PC-3 (cell line): ENCODE results near the gene ARF1.

Experiments used
- CTCF ChIP-seq: fragments of 300-600 bp; sonication (generic); conservative IDR thresholded peaks from 2 replicates; pipeline ENCODE4 v1.5.1; 2017; ENCODE audit warnings: antibody characterized with exemption, low read depth, mild to moderate bottlenecking, low read length
- EZH2 ChIP-seq: fragments of 300-600 bp; sonication (generic); IDR thresholded peaks from one replicate; pipeline ENCODE4 v1.6.1; 2017; ENCODE audit warnings: antibody characterized with exemption, mild to moderate bottlenecking, low read length; ENCODE audit not compliant: unreplicated experiment
- EZH2phosphoT487 ChIP-seq: fragments of 300-600 bp; sonication (generic); IDR thresholded peaks from 2 replicates; pipeline ENCODE4 v1.6.1; 2018; ENCODE audit warnings: mild to moderate bottlenecking, antibody characterized with exemption, low read length, borderline replicate concordance

- TF ChIP-seq EZH2: no peak
- peak; percentile 40; the same call in 1 of the 2 replicates for TF ChIP-seq CTCF
- TF ChIP-seq EZH2phosphoT487: no peak
Measured at GRCh38 chr1:228073857-228074545, 8.5 kb upstream of the ARF1 start.
